AG09319 (cell line): ENCODE results near the gene CMKLR1.

Experiments
- DNase-seq: peaks from one replicate; pipeline ENCODE4 v3.0.0-alpha.2; 2010; ENCODE audit warnings: low read depth; ENCODE audit errors: extremely low read depth
- TF ChIP-seq, protein P1 (sequence below): IDR thresholded peaks from 2 replicates; pipeline ENCODE4 v1.5.1; 2011; ENCODE audit warnings: low read depth, mild to moderate bottlenecking, inconsistent platforms, low read length, moderate library complexity

Gene CMKLR1

DNA sequence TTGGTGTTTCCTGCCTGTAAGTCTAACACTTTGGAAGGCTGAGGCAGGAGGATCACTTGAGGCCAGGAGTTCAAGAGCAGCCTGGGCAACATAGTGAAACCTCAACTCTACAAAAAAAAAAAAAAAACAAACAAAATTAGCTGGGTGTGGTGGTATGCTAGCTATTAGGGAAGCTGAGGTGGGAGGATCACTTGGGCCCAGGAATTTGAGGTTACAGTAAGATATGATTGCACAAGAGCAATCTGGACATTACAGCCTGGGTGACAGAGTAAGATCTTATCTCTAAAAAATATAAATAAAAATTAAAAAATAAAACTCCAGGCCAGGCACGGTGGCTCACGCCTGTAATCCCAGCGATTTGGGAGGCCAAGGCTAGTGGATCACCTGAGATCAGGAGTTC is 39.8 kb upstream of the CMKLR1 start:
- DNase-seq = no peak
- TF ChIP-seq, protein P1, sequence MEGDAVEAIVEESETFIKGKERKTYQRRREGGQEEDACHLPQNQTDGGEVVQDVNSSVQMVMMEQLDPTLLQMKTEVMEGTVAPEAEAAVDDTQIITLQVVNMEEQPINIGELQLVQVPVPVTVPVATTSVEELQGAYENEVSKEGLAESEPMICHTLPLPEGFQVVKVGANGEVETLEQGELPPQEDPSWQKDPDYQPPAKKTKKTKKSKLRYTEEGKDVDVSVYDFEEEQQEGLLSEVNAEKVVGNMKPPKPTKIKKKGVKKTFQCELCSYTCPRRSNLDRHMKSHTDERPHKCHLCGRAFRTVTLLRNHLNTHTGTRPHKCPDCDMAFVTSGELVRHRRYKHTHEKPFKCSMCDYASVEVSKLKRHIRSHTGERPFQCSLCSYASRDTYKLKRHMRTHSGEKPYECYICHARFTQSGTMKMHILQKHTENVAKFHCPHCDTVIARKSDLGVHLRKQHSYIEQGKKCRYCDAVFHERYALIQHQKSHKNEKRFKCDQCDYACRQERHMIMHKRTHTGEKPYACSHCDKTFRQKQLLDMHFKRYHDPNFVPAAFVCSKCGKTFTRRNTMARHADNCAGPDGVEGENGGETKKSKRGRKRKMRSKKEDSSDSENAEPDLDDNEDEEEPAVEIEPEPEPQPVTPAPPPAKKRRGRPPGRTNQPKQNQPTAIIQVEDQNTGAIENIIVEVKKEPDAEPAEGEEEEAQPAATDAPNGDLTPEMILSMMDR = no peak

DNA sequence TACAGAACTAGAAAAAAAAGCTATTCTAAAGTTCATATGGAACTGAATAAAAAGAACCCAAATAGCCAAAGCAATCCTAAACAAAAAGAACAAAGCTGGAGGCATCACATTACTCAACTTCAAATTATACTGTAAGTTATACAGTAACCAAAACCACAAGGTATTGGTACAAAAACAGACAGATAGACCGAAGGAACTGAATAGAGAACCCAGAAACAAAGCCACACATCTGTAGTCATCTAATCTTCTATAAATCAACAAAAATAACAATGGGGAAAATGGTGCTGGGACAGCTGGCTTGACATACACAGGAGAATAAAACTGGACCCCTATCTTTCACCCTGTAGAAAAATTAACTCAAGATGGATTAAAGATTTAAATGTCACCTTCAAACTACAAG is 38.1 kb upstream of the CMKLR1 start:
- DNase-seq = no peak
- TF ChIP-seq, protein P1 = no peak

DNA sequence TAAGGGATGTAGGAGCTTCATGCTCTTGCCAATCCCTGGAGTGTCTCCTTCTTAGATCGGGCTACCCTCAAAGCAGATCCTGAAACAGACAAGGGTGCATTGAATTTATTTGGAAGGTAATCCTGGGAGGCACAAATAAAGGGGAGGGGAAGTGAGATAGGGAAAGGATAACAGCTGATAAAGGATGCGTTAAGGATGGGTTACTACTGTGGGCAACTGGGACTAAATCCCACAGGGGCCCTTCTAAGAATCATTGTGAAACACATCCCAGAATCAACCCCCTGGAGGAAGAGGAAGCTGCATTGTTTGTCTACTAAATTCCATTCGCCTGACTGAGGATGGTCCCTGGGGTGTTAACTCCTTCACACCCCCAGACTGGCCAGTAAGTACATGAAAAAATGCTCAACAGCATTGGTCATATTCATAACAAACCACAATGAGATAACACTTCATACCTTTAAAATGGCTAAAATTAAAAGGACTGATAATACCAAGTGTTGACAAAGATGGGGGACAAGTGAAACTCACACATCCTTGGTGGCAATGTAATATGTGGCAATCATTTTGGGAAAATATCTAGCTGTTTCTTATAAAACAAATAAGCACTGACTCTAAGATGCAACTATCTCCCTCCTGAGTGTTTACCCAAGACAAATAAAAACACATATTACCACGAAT is 37.0 kb upstream of the CMKLR1 start:
- TF ChIP-seq, protein P1 = no peak

DNA sequence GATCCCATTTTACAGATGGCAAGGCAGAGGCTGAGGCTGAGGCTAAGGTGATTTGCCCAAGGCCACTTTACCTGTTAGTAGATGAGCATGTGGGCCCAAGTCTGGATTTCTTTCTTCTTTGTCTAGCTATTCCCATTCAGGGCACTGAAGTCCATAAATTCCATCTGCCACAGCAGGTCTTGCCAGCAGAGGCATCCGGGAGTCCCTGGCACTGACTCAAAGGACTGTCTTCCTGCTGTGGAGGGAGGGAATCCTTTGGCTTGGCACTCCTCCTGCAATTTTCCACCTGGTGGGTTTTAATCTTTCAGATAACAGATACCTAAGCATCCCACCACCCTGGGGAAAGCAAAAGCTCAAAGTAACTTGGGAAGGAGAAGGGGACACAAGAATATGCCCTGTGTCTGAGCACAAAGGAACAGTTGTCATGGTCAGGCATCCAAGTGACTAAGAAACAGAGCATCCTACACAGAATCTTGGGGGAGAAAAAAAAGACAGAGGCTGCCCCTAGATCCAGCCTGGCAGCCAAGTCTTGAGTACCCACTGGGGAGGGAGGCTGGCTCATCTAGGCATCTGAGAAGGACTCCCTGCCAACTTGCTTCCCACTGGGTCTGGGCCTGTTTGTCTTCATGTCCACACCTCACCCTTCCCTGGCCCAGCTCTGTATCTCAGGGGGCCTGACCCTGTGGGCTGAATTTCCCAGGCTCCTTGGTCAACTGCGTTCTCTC is 35.6 kb upstream of the CMKLR1 start:
- no peak for DNase-seq
- TF ChIP-seq, protein P1 = no peak

More for the DNA sequence above, 37.0 kb upstream of the CMKLR1 start:
- no peak for DNase-seq

DNA sequence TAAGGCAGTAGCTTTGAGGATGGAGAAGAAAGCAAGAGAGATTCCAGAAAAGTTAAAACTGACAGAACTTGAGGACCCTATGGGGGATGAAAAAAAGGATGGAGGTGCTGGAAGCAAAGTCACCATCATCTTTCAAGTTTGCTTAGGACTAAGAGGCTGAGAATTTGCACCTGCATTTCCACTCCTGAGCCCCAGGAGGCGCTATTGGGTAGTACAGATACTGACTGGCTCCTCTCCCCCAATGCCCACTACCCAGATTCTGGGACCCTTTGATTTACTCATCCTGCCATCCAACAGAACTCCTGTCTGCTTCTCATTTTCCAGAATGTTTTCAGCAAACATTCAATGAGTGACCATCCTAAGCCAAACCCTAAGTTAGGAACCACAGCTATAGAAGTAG is 34.0 kb upstream of the CMKLR1 start:
- TF ChIP-seq, protein P1 = peak; percentile 9; the same call in 1 of the 2 replicates
- DNase-seq = no peak

DNA sequence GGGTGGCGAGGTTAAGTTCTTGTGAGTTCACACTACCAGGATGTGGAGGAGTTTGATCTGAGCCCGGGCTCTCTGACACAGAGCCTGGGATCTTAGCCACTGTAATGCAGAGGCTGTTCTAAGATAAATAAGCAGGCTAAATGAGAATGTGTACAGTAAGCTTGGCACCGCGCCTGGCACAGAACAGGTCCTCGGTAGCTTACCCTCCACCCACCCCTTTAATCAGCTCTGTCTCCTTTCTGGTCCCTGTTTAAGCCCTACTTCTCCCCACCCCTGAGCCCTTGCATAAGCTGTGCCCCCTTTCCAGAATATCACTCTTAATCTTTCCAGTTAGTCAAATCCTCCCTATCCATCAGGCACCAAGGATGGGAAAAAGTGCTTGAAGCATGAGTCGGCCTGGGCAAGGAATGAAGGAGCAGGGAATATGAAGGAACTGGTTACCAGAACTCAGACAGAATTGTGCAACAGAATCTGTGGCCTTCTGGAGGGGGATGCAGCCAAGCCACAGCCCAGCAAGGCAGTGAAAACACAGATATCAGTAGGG is 32.8 kb upstream of the CMKLR1 start:
- TF ChIP-seq, protein P1 = no peak
- peak; percentile 69 for DNase-seq

DNA sequence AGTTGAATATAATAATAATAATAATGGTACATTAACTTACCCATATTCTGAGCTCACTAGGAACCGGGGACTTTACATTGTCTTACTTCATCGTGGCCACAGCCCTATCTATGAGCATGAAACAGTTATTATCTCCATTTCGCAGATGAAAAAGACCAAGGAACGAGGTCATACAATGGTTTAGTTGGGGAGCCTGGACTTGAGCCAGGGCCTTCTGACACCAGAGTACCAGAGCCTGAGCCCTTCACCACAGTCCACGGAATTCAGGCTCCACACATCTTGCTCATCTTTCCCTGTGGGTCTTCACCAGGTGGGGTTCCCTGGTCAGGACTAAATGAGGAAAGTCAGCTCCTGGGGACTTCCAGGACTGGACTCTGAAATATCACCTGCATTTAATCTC is 31.3 kb upstream of the CMKLR1 start:
- DNase-seq = no peak
- TF ChIP-seq, protein P1 = no peak
